Right lobe of liver (tissue), 6 donors: ENCODE data around the gene SYT2. TPM values are rescaled to one million over a fixed set of nuclear protein-coding genes. Genes with fewer than 3 reads are reported as not detected.

Experiments used
- ATAC-seq, 4 donors: fragments of 200-7000 bp; cut with Tn5 transposase; one replicate each; pipeline ENCODE4 v1.9.1; 2020; ENCODE audit warnings: mild to moderate bottlenecking in 4 of 4, moderate library complexity in 4 of 4
- DNase-seq, 3 donors: peaks; one replicate each; pipeline ENCODE4 v3.0.0-alpha.2; 2020
- H3K27ac ChIP-seq, 3 donors: fragments of 200-600 bp; one replicate each; pipeline ENCODE4 v1.8.0; 2022
- H3K27me3 ChIP-seq, 2 donors: fragments of 200-600 bp; one replicate each; pipeline ENCODE4 v1.8.0; 2022
- H3K36me3 ChIP-seq, 4 donors: fragments of 200-600 bp; sonication (generic) in 1 of 4; one replicate each; pipeline versions ENCODE4 v1.5.1 to v1.8.0; 2017 to 2022; ENCODE audit warnings: control low read depth in 1 of 4
- H3K4me1 ChIP-seq, 4 donors: fragments of 200-600 bp; sonication (generic) in 1 of 4; one replicate each; pipeline versions ENCODE4 v1.5.1 to v1.8.0; 2017 to 2022; ENCODE audit warnings: control low read depth in 1 of 4
- H3K4me3 ChIP-seq, 3 donors: fragments of 200-600 bp; one replicate each; pipeline ENCODE4 v1.8.0; 2022
- H3K9me3 ChIP-seq, 4 donors: fragments of 200-600 bp; sonication (generic) in 1 of 4; one replicate each; pipeline versions ENCODE4 v1.5.1 to v1.8.0; 2017 to 2022; ENCODE audit warnings: control low read depth in 1 of 4
- CTCF ChIP-seq, 4 donors: fragments of 200-600 bp in 3 of 4; fragments of 450-650 bp in 1 of 4; IDR thresholded peaks; one replicate each; pipeline versions ENCODE4 v1.5.1 to v1.8.0; 2016 to 2022; ENCODE audit warnings: antibody characterized with exemption in 4 of 4, mild to moderate bottlenecking in 2 of 4
- POLR2A ChIP-seq: fragments of 450-650 bp; IDR thresholded peaks from one replicate; pipeline ENCODE4 v1.6.1; 2017; ENCODE audit warnings: antibody characterized with exemption, mild to moderate bottlenecking
- WGBS: methylation state at CpG from one replicate; pipeline ENCODE4 v1.1.6; 2018; ENCODE audit warnings: low coverage, low lambda C conversion rate; ENCODE audit not compliant: insufficient coverage; ENCODE audit errors: missing lambda C conversion rate; 5-methylcytosine and 5-hydroxymethylcytosine counted together
- intact Hi-C, 2 donors: fragments of 100-400 bp; cut with DNase I; formaldehyde crosslinking; loops; one replicate each; pipeline versions ENCODE4 v1.11.2 to v1.14.1; 2022
- total RNA-seq, 6 experiments: library from RNA; depleted of rRNA in 2 of 6; stranded (reverse); fragments of >200 nt in 2 of 6; fragmentation: NEBNext Ultra II Directional in 3 of 6; extraction: Animal tissue kit (Norgen Biotek cat#: 25700) in 3 of 6; gene quantifications; one replicate each; pipeline versions ENCODE4 v1.1.0 to v1.2.4, GENCODE V29; 2016 to 2023
- donor health status: DM: no; HTN: yes; CAD: no.
- donor health status: DM: no; HTN: no; CAD: no.
- donor health status: DM: no; HTN: no; CAD: no.
- donor health status: DM: no; HTN: yes; CAD: no.
- donor health status: DM: no; HTN: yes; CAD: no.

SYT2 gene
- total RNA-seq, 6 experiments from 2014 or later: not detected

DNA sequence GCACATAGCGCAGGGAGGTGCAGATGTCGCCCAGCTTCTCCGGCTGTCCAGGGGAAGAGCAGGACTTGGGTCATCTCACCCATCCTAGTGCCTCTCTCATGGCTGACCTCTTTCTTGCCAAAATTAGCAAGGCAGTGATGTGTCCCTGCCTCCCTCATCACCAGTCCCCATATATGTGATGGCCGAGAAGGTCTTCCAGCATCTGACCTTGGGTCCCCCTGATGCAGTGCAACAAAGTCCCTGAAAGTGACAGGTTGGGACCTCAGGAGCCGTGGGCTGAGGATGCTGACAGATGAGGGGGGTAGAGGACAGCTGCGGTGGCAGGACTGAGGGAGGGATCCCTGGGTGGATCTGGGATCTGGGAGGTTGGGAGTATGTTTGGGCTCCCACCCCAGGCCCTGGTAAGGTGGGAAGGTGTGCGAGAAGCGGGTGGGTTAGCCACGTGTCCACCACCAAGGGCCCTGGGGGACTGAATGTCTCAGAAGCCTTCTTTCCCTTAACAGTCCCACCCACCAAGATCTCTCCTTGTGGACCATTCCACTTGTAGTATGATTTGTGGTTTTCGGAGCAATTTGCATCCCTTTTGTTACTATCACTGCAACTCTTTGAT lies 109.7 kb downstream of the SYT2 start:
- no peak overlapping the region for H3K27ac ChIP-seq
- whole genome bisulfite sequencing: 99% methylated on average over 7 of the region's 10 CpGs
- TF ChIP-seq CTCF (IDR thresholded peaks at IDR 0.05) (no peak), POLR2A (no peak)
- no peak for DNase-seq
- no peak overlapping the region for H3K4me3 ChIP-seq
- no peaks in the 10 kb centered on the region for H3K4me1 ChIP-seq
- intact Hi-C loops: no loop called here
- no peaks in the 10 kb centered on the region for H3K9me3 ChIP-seq
- ATAC-seq: no peak
- H3K36me3 ChIP-seq: no peaks in the 10 kb centered on the region
- H3K27me3 ChIP-seq: no peaks in the 10 kb centered on the region

GRCh38 chr1:202599669-202600431 lies 110.4 kb downstream of the SYT2 start:
- no peaks in the 10 kb centered on the region for H3K9me3 ChIP-seq
- TF ChIP-seq CTCF (IDR thresholded peaks at IDR 0.05): peak; percentile 53 to 67 (median 62)
- no peak for TF ChIP-seq POLR2A
- H3K36me3 ChIP-seq: no peaks in the 10 kb centered on the region
- DNase-seq: peak in 1 of 3 donors; percentile 58
- WGBS: 18% methylated on average over 6 of the region's 16 CpGs
- H3K27me3 ChIP-seq: no peaks in the 10 kb centered on the region
- intact Hi-C loops: no loop called here
- no peak overlapping the region for H3K27ac ChIP-seq
- no peak overlapping the region for H3K4me3 ChIP-seq
- peak; percentile 73 to 90 (median 84) for ATAC-seq
- H3K4me1 ChIP-seq: no peaks in the 10 kb centered on the region

DNA sequence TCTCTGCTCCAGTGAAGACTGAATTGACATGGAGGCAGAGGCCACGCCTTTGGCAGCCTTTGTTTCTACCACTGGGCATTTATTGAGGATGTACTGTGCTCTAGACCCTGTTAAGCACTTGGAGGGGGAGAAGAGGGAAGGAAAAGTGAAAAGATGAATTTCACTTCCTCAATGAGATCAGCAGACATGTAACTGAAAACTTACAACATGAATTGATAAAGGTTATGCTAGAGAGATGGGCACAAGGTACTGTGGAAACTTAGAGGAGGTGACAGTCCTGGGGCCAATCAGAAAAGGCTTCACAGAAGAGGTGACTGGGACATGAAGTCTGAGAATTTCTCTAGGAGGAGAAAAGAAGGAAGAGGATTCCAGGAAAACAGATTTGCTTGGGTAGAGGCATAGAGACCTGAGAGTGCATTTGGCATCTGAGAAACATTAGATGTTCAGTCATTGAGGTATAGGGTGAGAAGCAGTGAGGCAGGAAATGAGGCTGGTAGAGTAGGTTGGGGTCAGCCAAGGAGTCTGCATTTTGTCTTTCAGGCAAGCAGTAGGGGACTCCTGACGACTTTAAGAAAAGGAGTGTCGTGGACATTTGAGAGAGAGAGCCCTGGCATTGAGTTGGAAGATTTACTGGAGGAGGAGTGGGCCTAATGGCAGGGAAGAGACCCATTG lies 113.0 kb downstream of the SYT2 start:
- H3K4me3 ChIP-seq: no peak overlapping the region
- no peaks in the 10 kb centered on the region for H3K27me3 ChIP-seq
- intact Hi-C loops: no loop called here
- TF ChIP-seq POLR2A (no peak), CTCF (IDR thresholded peaks at IDR 0.05) (no peak)
- no peak for ATAC-seq
- no peaks in the 10 kb centered on the region for H3K36me3 ChIP-seq
- 82% methylated on average over 3 of the region's 3 CpGs for WGBS
- no peaks in the 10 kb centered on the region for H3K9me3 ChIP-seq
- no peaks in the 10 kb centered on the region for H3K4me1 ChIP-seq
- H3K27ac ChIP-seq: no peak overlapping the region
- no peak for DNase-seq

DNA sequence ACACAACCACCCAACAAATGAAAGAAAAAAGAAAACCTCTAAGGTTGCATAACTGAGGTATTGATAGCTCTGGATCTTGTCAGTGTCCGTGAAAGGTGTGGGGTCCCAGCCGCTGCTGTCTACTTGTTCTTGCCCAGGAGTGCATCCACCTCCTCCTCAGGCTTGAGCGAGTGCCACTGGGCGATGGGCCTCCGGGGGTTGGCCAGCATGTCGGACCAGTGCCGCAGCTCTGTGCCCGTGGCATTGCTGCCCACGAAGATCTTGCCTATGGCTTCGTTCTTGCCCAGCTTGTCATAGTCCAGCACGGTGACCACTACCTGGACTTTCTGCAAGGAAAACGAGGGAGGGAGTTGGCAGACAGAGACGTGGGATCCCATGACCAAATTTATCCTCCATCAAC lies 113.6 kb downstream of the SYT2 start:
- DNase-seq: no peak
- 94% methylated on average over 4 of the region's 13 CpGs for WGBS

More for the DNA sequence above, 113.6 kb downstream of the SYT2 start:
- ATAC-seq: no peak
- no peaks in the 10 kb centered on the region for H3K9me3 ChIP-seq
- intact Hi-C loops: no loop called here
- no peaks in the 10 kb centered on the region for H3K4me1 ChIP-seq
- H3K4me3 ChIP-seq: no peak overlapping the region
- no peaks in the 10 kb centered on the region for H3K27me3 ChIP-seq
- no peak overlapping the region for H3K27ac ChIP-seq
- H3K36me3 ChIP-seq: no peaks in the 10 kb centered on the region
- no peak for TF ChIP-seq POLR2A
- TF ChIP-seq CTCF (IDR thresholded peaks at IDR 0.05): no peak
